ENCODE data around the gene CHST8.

CHST8 gene

GRCh38 chr19:33618884-33619283 lies 2.9 kb upstream of the CHST8 start:
- no peak for TF ChIP-seq CTCF (IDR thresholded peaks at IDR 0.05; ENCODE audit: low read depth, low read length)

GRCh38 chr19:33620611-33621010 lies 1.1 kb upstream of the CHST8 start:
- no peak for TF ChIP-seq CTCF (IDR thresholded peaks at IDR 0.05; ENCODE audit: low read depth, low read length)
- no peak overlapping the region for H3K4me3 ChIP-seq (ENCODE audit: low read depth, low read length)

More at GRCh38 chr19:33618884-33619283, 2.9 kb upstream of the CHST8 start:
- H3K4me3 ChIP-seq (ENCODE audit: low read depth, low read length) = no peak overlapping the region

GRCh38 chr19:33621065-33621785 lies 528 bp upstream of the CHST8 start:
- no peak for TF ChIP-seq CTCF (IDR thresholded peaks at IDR 0.05; ENCODE audit: low read depth, low read length)
- no peak overlapping the region for H3K4me3 ChIP-seq (ENCODE audit: low read depth, low read length)

GRCh38 chr19:33622505-33622808 lies 704 bp downstream of the CHST8 start:
- no peak for TF ChIP-seq CTCF (IDR thresholded peaks at IDR 0.05; ENCODE audit: low read depth, low read length)
- no peak overlapping the region for H3K4me3 ChIP-seq (ENCODE audit: low read depth, low read length)

GRCh38 chr19:33622809-33623511 lies 1.2 kb downstream of the CHST8 start:
- H3K4me3 ChIP-seq (ENCODE audit: low read depth, low read length) = no peak overlapping the region
- TF ChIP-seq CTCF (IDR thresholded peaks at IDR 0.05; ENCODE audit: low read depth, low read length) = no peak

- no peak overlapping the region for H3K4me3 ChIP-seq (ENCODE audit: low read depth, low read length)
- TF ChIP-seq CTCF (IDR thresholded peaks at IDR 0.05; ENCODE audit: low read depth, low read length) = no peak
These were observed 2.8 kb downstream of the CHST8 start for GRCh38 chr19:33624586-33624985.

GRCh38 chr19:33627526-33627925 lies 5.8 kb downstream of the CHST8 start:
- no peak for TF ChIP-seq CTCF (IDR thresholded peaks at IDR 0.05; ENCODE audit: low read depth, low read length)
- no peak overlapping the region for H3K4me3 ChIP-seq (ENCODE audit: low read depth, low read length)
